ENCODE data around the gene DICER1. TPM values are rescaled to one million over a fixed set of nuclear protein-coding genes. Genes with fewer than 3 reads are reported as not detected.
"Not testable (repeated sequence)": the region's sequence is repeated elsewhere in the genome, so short reads cannot be mapped to it uniquely, and the experiment has no call there.

The DICER1 gene
- total RNA-seq, 1 experiment from 2014 or later, result 39.7 TPM

- no peak for DNase-seq
- no peaks in the 10 kb centered on the region for H3K36me3 ChIP-seq (replicated peaks; ENCODE audit: control insufficient read depth, insufficient read depth, low read length)
- no peak overlapping the region for H3K4me3 ChIP-seq (ENCODE audit: insufficient read depth, low read depth, low read length)
- H3K27me3 ChIP-seq (ENCODE audit: control insufficient read depth, insufficient read depth, low read length), result no peaks in the 10 kb centered on the region
These were observed 9.7 kb downstream of the DICER1 start for GRCh38 chr14:95147597-95147996.

- DNase-seq, result no peak
- H3K4me3 ChIP-seq (ENCODE audit: insufficient read depth, low read depth, low read length), result no peak overlapping the region
- no peaks in the 10 kb centered on the region for H3K36me3 ChIP-seq (replicated peaks; ENCODE audit: control insufficient read depth, insufficient read depth, low read length)
- H3K27me3 ChIP-seq (ENCODE audit: control insufficient read depth, insufficient read depth, low read length), result no peaks in the 10 kb centered on the region
These were observed 11.1 kb downstream of the DICER1 start for GRCh38 chr14:95146079-95146771.

- H3K4me3 ChIP-seq (ENCODE audit: insufficient read depth, low read depth, low read length), result no peak overlapping the region
- H3K36me3 ChIP-seq (replicated peaks; ENCODE audit: control insufficient read depth, insufficient read depth, low read length), result no peaks in the 10 kb centered on the region
- no peak for DNase-seq
- H3K27me3 ChIP-seq (ENCODE audit: control insufficient read depth, insufficient read depth, low read length), result no peaks in the 10 kb centered on the region
These were observed 12.5 kb downstream of the DICER1 start for GRCh38 chr14:95144849-95145248.

DNA sequence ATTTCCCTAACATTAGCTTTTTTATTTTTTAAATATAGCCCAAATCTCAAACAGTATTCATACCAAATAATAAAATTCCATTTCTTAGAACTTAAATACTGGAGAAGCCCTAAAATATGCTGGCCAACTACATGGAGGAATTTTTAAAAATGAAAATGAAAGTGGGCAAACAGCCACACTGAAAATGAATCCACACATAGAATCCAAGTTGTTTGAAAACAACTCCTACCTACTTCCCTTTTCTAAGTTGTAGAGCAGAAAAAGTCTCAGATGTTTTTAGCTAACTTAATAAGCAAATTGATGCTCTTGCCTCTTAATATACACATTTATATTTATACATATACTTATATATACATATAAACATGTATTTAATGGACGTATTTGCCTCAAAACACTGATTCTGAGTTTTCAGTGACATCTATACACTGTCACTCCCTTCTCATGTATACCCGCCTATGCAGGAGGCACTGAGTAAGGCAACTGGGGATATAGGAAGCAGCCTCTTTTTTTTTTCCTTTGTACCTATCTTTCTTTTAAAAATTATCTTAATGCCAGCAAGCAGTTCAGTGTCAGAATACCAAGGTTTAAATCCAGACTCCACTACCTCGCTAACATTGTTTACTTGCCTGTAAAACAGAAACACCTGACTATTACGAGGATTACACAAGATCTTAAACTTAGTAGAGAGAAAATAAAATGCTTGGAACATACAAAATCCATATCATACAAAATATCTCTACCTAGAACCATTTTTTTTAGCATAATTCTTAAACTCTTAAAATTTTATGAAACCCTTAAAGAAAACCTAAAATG, 13.3 kb downstream of the DICER1 start:
- Histone ChIP-seq H3K27me3 (ENCODE audit: control insufficient read depth, insufficient read depth, low read length) (no peaks in the 10 kb centered on the region), H3K36me3 (replicated peaks; ENCODE audit: control insufficient read depth, insufficient read depth, low read length) (no peaks in the 10 kb centered on the region), H3K4me3 (ENCODE audit: insufficient read depth, low read depth, low read length) (no peak overlapping the region)
- DNase-seq, result no peak

GRCh38 chr14:95142208-95142607, 15.1 kb downstream of the DICER1 start:
- Histone ChIP-seq H3K27me3 (ENCODE audit: control insufficient read depth, insufficient read depth, low read length) (no peaks in the 10 kb centered on the region), H3K4me3 (ENCODE audit: insufficient read depth, low read depth, low read length) (no peak overlapping the region), H3K36me3 (replicated peaks; ENCODE audit: control insufficient read depth, insufficient read depth, low read length) (no peaks in the 10 kb centered on the region)
- DNase-seq, result no peak

DNA sequence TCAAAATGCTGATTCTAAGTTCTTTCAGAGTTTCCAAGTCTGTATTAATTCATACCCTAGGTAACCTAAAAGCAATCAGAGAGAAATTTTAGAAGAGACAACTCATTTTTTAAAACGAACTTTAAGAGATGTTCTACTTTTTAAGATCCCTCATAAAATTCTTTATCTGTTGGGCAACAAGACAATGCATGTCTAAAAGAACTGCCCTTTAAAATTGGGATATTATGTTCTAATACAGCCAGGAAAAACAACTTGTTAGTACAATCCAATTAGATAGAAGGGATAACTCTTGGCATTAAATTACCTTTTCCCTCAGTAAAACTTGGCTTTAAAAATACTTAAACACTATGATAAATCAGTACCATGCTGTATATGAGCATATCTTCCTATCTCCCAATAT, 15.6 kb downstream of the DICER1 start:
- no peak for DNase-seq
- H3K27me3 ChIP-seq (ENCODE audit: control insufficient read depth, insufficient read depth, low read length), result no peaks in the 10 kb centered on the region
- no peaks in the 10 kb centered on the region for H3K36me3 ChIP-seq (replicated peaks; ENCODE audit: control insufficient read depth, insufficient read depth, low read length)
- no peak overlapping the region for H3K4me3 ChIP-seq (ENCODE audit: insufficient read depth, low read depth, low read length)

DNA sequence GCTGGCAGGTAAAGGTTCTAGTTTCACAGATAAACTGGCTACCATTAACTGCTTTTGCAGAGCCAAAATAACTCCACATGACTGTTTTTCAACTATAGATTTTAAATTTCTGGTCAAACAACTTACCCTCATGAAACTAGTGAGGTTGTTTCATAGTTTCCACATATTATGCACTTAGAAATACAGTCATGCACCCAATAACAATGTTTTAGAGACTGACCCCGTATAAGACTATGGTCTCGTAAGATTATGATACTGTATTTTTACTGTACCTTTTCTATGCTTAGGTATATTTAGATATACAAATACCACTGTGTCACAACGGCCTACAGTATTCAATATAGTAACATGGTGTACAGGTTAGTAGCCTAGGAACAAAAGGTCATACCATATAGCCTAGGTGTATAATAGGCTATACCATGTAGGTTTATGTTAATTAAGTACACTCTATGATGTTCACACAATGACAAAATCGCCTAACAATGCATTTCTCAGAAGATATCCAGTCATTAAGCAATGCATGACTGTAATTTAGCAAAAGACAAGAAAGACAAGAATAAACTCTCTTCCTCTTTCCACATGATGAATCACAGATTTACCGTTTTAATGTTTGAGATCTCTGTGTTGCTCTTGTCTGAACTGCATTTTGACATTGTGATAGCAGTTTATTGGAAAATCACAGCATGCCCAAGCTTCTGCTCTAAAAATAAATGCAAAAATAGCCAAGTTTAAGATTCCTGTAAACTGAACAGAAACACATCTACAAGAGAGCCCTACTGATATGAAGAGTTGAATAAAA, 17.1 kb downstream of the DICER1 start:
- DNase-seq, result no peak
- H3K4me3 ChIP-seq (ENCODE audit: insufficient read depth, low read depth, low read length), result no peak overlapping the region
- no peaks in the 10 kb centered on the region for H3K27me3 ChIP-seq (ENCODE audit: control insufficient read depth, insufficient read depth, low read length)
- H3K36me3 ChIP-seq (replicated peaks; ENCODE audit: control insufficient read depth, insufficient read depth, low read length), result no peaks in the 10 kb centered on the region

GRCh38 chr14:95138876-95139275, 18.5 kb downstream of the DICER1 start:
- DNase-seq, result no peak
- no peaks in the 10 kb centered on the region for H3K36me3 ChIP-seq (replicated peaks; ENCODE audit: control insufficient read depth, insufficient read depth, low read length)
- no peak overlapping the region for H3K4me3 ChIP-seq (ENCODE audit: insufficient read depth, low read depth, low read length)
- no peaks in the 10 kb centered on the region for H3K27me3 ChIP-seq (ENCODE audit: control insufficient read depth, insufficient read depth, low read length)

DNA sequence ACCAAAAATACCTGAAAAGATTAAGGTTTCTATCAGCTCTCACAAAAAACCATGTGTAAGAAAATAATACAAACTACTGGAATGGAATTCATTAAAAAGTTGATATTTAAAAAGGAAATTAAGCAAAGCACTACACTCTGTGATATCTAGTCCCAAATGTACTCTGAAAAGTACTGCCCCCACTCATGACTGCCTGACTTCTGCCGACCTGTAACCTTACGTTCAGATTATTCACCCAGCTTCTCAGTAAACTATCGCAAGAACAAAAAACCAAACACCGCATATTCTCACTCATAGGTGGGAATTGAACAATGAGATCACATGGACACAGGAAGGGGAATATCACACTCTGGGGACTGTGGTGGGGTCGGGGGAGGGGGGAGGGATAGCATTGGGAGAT, 18.9 kb downstream of the DICER1 start:
- not testable (repeated sequence) for H3K27me3 ChIP-seq (ENCODE audit: control insufficient read depth, insufficient read depth, low read length); H3K36me3 ChIP-seq (replicated peaks; ENCODE audit: control insufficient read depth, insufficient read depth, low read length); DNase-seq; H3K4me3 ChIP-seq (ENCODE audit: insufficient read depth, low read depth, low read length)

DNA sequence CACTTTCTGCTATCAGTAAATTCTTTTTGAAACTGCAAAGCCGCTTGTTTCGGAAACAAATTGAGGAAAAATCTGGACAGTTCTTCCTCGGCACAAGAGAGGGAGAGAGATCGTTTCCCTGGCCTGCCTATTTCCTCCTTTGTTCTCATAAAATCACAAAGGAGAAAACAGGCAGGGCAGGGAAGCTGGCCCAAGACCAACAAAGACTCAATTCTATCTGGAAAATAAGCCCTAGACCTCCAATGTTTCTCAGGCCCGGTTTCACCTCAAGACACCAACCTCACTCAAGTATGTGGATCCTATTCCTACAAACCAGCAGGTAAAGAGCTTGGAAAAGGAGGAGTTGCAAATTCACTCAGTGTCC, 19.5 kb downstream of the DICER1 start:
- Histone ChIP-seq H3K36me3 (replicated peaks; ENCODE audit: control insufficient read depth, insufficient read depth, low read length) (peaks cover 2% of the 10 kb centered on the region; the same call in 1 of the 2 replicates), H3K4me3 (ENCODE audit: insufficient read depth, low read depth, low read length) (no peak overlapping the region), H3K27me3 (ENCODE audit: control insufficient read depth, insufficient read depth, low read length) (no peaks in the 10 kb centered on the region)
- DNase-seq, result no peak

DNA sequence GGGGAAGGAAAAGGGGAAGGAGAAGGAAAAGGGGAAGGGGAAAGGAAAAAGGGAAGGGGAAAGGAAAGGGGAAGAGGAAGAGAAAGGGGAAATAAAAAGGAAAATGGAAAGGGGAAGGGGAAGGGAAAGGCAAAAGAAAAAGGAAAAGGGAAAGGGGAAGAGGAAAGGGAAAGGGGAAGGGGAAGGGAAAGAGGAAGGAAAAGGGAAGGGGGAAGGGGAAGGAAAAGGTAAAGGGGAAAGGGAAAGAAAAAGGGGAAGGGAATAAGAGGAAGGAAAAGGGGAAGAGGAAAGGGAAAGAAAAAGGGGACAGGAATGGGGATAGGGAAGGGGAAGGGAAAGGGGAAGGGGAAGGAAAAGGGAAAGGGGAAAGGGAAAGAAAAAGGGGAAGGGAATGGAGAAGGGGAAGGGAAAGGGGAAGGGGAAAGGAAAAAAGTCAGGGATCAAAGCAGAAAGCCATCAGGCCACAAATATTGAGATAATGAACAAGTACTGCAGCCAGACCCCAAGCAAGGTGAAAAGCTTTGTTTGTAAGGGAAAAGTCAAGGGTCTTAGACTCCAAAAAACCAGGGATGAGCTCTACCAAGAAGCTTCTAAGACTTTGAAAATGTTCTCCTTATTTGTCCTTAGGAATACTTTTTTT, 20.0 kb downstream of the DICER1 start:
- H3K36me3 ChIP-seq (replicated peaks; ENCODE audit: control insufficient read depth, insufficient read depth, low read length), result peaks cover 2% of the 10 kb centered on the region; the same call in 1 of the 2 replicates
- H3K4me3 ChIP-seq (ENCODE audit: insufficient read depth, low read depth, low read length), result no peak overlapping the region
- DNase-seq, result no peak
- no peaks in the 10 kb centered on the region for H3K27me3 ChIP-seq (ENCODE audit: control insufficient read depth, insufficient read depth, low read length)

DNA sequence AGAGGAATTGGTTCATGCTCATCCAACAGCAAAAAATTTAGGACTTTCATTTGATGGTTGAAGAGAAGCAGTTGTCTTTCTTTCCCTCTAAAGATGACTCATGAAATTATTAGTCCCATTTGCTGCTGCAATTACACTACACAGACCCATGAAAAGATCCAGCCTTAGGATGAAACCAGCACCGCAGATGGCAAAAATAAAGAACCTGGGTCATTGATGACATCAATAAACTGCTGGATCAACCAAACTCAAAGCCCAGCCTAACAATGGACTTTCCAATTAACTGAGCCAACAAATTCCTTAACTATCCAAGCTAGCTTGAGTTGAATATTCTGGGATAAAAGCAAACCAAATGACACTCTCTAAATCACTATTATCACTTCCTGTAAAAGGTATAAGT, 20.7 kb downstream of the DICER1 start:
- Histone ChIP-seq H3K4me3 (ENCODE audit: insufficient read depth, low read depth, low read length) (no peak overlapping the region), H3K27me3 (ENCODE audit: control insufficient read depth, insufficient read depth, low read length) (no peaks in the 10 kb centered on the region)

DNA sequence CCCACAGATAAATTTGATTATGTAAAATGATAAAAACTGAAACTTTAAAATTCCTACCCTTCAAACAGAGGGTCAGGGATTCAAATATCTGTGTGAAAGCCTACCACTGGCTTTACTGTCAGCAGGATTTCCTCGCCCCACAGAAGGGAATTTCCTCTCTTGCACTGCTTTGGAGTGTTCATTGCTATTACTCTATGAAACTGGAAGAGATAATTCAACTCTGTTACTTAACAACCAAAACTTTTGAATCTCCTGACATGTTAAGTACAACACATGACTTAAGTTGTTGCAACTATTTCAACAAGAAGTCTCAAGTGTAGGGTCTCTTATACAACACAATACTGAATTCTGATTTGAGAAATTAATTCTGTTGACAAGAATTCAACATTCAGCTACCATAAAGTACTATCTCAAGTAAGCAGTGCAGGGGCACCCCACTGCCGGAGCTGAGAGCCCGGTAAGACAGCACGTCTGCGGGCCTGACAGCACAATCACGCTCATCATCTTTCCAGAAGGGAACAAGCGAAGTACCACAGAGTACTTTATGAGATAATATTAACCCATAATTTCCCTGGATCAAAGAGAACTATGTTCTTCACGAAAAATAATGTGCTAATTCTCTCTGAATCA, 22.9 kb downstream of the DICER1 start:
- H3K27me3 ChIP-seq (ENCODE audit: control insufficient read depth, insufficient read depth, low read length), result no peaks in the 10 kb centered on the region
- no peak overlapping the region for H3K4me3 ChIP-seq (ENCODE audit: insufficient read depth, low read depth, low read length)
- DNase-seq, result no peak
- peaks cover 2% of the 10 kb centered on the region; the same call in 1 of the 2 replicates for H3K36me3 ChIP-seq (replicated peaks; ENCODE audit: control insufficient read depth, insufficient read depth, low read length)

More for the DNA sequence above, 20.7 kb downstream of the DICER1 start:
- peaks cover 2% of the 10 kb centered on the region; the same call in 1 of the 2 replicates for H3K36me3 ChIP-seq (replicated peaks; ENCODE audit: control insufficient read depth, insufficient read depth, low read length)
- DNase-seq, result no peak

DNA sequence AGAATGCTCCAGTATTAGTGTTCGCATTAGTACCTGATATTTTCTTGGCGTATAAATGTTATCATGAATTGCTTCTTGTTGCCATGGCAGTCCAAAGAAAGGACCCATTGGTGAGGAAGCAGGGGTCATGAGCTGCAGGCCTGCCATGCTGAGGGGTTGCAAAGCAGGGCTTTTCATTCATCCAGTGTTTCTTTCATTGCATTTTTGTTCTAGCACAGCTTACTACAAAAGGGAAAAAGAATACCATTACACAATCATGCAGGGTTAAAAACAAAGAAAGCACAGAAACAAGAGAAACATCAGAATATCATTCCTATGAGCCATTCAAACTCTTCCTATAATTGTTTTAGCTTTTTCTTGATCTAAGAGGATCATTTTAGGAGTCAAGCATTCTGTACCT, 24.0 kb downstream of the DICER1 start:
- H3K36me3 ChIP-seq (replicated peaks; ENCODE audit: control insufficient read depth, insufficient read depth, low read length), result peaks cover 2% of the 10 kb centered on the region; the same call in 1 of the 2 replicates
- DNase-seq, result no peak

More for the DNA sequence above, 24.0 kb downstream of the DICER1 start:
- Histone ChIP-seq H3K4me3 (ENCODE audit: insufficient read depth, low read depth, low read length) (no peak overlapping the region), H3K27me3 (ENCODE audit: control insufficient read depth, insufficient read depth, low read length) (no peaks in the 10 kb centered on the region)

All from H7 (cell line).